BE2C (cell line): ENCODE data around the gene PSTPIP1.
"Not testable (repeated sequence)": the region's sequence is repeated elsewhere in the genome, so short reads cannot be mapped to it uniquely, and the experiment has no call there.

Source experiments
- DNase-seq: peaks from one replicate; pipeline ENCODE4 v3.0.0-alpha.2; 2020
- H3K27me3 ChIP-seq: fragments of 250-450 bp; sonication (Bioruptor Pico); 2 replicates; pipeline ENCODE4 v1.5.1; 2020; ENCODE audit warnings: mild to moderate bottlenecking
- H3K36me3 ChIP-seq: fragments of 250-450 bp; sonication (Bioruptor Pico); 2 replicates; pipeline ENCODE4 v1.5.1; 2020; ENCODE audit warnings: mild to moderate bottlenecking
- H3K4me1 ChIP-seq: fragments of 250-450 bp; sonication (Bioruptor Pico); 2 replicates; pipeline ENCODE4 v1.5.1; 2020
- H3K4me3 ChIP-seq: 2 replicates; pipeline ENCODE4 v1.5.1; 2011; ENCODE audit warnings: low read depth, low read length
- H3K9me3 ChIP-seq: fragments of 250-450 bp; sonication (Bioruptor Pico); 2 replicates; pipeline ENCODE4 v1.5.1; 2020
- TF ChIP-seq, protein P1 (sequence below): IDR thresholded peaks from 2 replicates; pipeline ENCODE4 v1.5.1; 2012; ENCODE audit warnings: mild to moderate bottlenecking, low read depth, low read length

The PSTPIP1 gene

DNA sequence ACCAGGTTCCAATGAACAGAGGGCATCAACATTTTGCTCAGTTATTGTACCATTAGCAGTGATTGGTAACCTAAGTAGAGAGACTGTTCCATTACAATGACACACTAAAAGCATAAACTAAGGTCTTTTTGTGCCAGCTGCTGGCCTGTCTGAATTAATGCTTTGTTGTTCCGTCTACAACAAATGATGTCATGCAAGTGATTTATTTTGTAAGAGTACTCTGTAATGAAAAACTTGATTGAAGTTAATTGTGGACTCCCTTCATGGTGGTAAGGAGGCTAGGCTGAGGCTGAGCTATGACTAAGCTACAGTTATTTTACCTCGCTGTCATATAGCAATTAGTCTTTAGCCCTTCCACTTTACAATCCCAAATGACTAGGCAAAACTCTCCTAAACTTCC is 40.2 kb upstream of the PSTPIP1 start:
- Histone ChIP-seq H3K4me1 (no peaks in the 10 kb centered on the region; the same call in 1 of the 2 replicates), H3K4me3 (no peak overlapping the region), H3K9me3 (no peaks in the 10 kb centered on the region), H3K27me3 (no peaks in the 10 kb centered on the region), H3K36me3 (peaks cover 2% of the 10 kb centered on the region; the same call in 1 of the 2 replicates)
- TF ChIP-seq, protein P1, sequence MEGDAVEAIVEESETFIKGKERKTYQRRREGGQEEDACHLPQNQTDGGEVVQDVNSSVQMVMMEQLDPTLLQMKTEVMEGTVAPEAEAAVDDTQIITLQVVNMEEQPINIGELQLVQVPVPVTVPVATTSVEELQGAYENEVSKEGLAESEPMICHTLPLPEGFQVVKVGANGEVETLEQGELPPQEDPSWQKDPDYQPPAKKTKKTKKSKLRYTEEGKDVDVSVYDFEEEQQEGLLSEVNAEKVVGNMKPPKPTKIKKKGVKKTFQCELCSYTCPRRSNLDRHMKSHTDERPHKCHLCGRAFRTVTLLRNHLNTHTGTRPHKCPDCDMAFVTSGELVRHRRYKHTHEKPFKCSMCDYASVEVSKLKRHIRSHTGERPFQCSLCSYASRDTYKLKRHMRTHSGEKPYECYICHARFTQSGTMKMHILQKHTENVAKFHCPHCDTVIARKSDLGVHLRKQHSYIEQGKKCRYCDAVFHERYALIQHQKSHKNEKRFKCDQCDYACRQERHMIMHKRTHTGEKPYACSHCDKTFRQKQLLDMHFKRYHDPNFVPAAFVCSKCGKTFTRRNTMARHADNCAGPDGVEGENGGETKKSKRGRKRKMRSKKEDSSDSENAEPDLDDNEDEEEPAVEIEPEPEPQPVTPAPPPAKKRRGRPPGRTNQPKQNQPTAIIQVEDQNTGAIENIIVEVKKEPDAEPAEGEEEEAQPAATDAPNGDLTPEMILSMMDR = no peak
- DNase-seq = no peak

DNA sequence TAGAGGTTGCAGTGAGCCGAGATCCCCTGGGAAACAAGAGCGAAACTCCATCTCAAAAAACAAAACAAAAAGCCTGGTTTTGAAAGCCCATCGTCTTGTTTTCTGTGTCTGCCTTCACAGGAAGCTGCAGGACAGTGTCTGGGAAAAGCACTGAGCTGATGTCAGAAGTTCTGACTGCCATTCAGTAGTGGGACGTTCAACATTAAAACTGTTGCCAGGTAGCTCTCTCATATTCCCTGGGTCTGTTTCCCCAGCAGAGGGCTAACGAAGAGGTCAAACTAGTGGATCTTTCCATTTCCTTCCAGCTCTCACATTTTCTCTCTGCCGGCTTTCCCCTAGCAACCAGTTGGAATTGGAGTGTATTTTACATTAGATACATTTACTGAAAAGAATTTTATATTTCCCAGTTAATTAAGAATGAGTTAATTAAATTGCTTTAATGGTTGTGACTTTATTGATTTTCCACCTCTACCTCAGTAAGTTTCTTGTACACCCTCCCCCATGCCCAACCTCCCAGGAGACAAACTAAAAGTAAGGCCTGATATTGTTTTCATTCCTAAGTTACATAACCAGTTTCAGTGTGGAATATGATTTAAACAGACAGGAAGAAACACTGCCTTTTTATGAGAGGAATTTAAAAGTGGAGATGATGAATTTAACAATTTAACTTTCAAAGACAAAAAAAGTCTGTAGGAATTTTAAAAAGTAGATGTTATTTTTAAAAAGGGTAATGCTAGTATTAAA is 33.5 kb upstream of the PSTPIP1 start:
- no peak for DNase-seq
- H3K4me3 ChIP-seq = no peak overlapping the region
- no peaks in the 10 kb centered on the region for H3K9me3 ChIP-seq
- H3K27me3 ChIP-seq = no peaks in the 10 kb centered on the region
- TF ChIP-seq, protein P1 = no peak
- no peaks in the 10 kb centered on the region for H3K36me3 ChIP-seq
- H3K4me1 ChIP-seq = no peaks in the 10 kb centered on the region; the same call in 1 of the 2 replicates

DNA sequence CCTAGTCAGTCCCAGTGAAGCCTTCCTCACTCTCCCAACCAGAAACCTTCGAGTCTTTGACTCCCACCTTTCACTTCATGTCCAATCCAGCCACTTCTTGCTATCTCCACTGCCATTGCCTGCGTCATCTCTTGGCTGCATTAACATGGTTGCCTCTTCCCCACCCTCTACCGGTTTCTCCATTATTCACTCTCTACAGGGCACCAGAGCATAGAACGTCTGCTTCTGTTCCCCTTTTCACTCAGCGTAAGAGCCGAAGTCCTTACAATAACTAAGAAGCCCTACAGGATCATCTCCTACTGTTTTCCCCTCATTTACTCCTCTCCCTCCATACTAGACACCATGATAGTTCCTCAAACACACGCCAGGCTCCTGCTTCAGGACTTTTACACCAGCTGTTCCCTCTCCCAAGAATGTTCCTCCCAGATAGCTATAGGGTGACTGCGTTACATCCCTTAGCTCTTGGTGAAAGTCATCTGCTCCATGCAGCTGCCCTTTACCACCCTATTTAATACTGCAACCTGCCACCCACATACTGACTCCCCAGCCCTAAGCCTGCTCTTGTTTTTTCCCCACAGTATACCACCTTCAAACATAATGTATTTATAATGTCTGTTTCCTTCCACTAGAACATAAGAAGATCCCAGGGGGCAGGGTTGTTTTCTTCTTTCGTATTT is 32.5 kb upstream of the PSTPIP1 start:
- Histone ChIP-seq H3K27me3 (no peaks in the 10 kb centered on the region), H3K9me3 (no peaks in the 10 kb centered on the region), H3K4me3 (no peak overlapping the region), H3K4me1 (no peaks in the 10 kb centered on the region; the same call in 1 of the 2 replicates), H3K36me3 (no peaks in the 10 kb centered on the region)
- DNase-seq = no peak
- TF ChIP-seq, protein P1 = no peak

DNA sequence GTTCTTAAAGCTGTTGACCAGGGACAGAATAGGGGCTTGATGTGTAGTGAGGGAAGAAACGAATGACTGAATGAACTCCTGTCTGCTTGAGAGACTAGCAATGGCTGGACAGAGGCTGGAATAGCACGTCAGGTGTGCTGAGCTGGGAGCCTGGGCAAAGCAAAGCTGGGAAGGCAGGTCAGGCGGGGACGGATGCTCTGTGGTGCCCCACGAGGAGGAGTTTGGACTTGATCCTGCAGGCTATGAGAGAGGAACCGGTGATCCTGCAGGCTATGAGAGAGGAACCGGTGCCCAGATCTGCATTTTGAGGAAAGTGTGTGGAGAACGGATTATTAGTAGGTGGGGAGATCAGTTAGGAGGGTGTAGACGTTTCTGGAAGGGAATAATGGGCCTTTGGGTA is 31.3 kb upstream of the PSTPIP1 start:
- no peaks in the 10 kb centered on the region for H3K27me3 ChIP-seq

DNA sequence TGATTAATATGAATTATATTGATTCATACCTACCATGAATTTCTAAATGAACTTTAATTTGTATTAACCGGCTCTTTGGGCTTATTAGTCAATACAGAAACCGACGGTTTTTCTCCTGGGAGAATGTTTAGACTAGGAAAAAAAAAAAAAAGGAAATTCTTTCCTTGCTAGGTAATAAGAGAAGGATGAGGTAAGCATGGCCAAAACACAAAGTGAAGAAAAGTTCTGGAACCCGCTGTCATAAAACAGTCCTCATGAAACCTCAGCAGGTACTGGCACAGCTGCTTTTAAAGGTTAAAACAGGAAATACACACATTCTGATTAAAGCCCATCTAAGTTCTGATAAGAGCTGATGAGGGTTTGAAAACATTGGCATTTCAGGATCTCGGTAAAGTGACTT is 30.8 kb upstream of the PSTPIP1 start:
- TF ChIP-seq, protein P1 = no peak
- no peak for DNase-seq
- no peaks in the 10 kb centered on the region for H3K9me3 ChIP-seq
- no peak overlapping the region for H3K4me3 ChIP-seq
- no peaks in the 10 kb centered on the region for H3K27me3 ChIP-seq
- H3K4me1 ChIP-seq = no peaks in the 10 kb centered on the region; the same call in 1 of the 2 replicates
- no peaks in the 10 kb centered on the region for H3K36me3 ChIP-seq

More for the DNA sequence above, 31.3 kb upstream of the PSTPIP1 start:
- no peaks in the 10 kb centered on the region; the same call in 1 of the 2 replicates for H3K4me1 ChIP-seq
- no peak for DNase-seq
- TF ChIP-seq, protein P1 = no peak
- H3K9me3 ChIP-seq = no peaks in the 10 kb centered on the region
- H3K4me3 ChIP-seq = no peak overlapping the region
- H3K36me3 ChIP-seq = no peaks in the 10 kb centered on the region

DNA sequence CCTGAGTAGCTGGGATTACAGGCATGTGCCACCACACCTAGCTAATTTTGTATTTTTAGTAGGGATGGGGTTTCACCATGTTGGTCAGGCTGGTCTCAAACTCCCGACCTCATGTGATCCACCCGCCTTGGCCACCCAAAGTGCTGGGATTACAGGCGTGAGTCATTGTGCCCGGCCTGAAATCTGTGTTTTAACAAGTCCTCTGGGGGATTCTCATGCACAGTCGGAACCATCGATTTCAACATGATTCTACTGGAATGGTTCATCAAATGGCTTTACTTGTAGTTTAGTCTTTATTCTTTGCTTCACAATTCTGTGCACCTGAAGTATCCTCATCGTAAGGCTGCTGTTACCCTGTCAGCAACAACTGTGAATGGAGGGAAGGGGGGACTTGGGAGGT is 28.9 kb upstream of the PSTPIP1 start:
- not testable (repeated sequence) for H3K4me3 ChIP-seq, DNase-seq, H3K27me3 ChIP-seq, H3K9me3 ChIP-seq, H3K36me3 ChIP-seq, H3K4me1 ChIP-seq
